ENCODE data around the gene HCFC2.

GRCh38 chr12:104059963-104060362 is 4.4 kb upstream of the HCFC2 start:
- TF ChIP-seq POLR2A (conservative IDR thresholded peaks at IDR 0.05) (no peak), RAD21 (CRISPR knock-in tag; conservative IDR thresholded peaks at IDR 0.05 in 1 of 2, IDR thresholded peaks at IDR 0.05 in 1 of 2) (no peak), ZNF609 (CRISPR knock-in tag; IDR thresholded peaks at IDR 0.05; ENCODE audit: borderline replicate concordance) (no peak), FOS (IDR thresholded peaks at IDR 0.05; ENCODE audit: extremely low read depth, insufficient read length) (no peak), CUX1 (CRISPR knock-in tag; IDR thresholded peaks at IDR 0.05) (no peak), RBM17 (IDR thresholded peaks at IDR 0.05; ENCODE audit: borderline replicate concordance, low read depth, low read length) (no peak), SIN3B (IDR thresholded peaks at IDR 0.05; ENCODE audit: low read depth) (no peak), TAF1 (IDR thresholded peaks at IDR 0.05; ENCODE audit: control insufficient read depth, extremely low read depth, insufficient read depth, low read length, severe bottlenecking) (no peak), CTCF (IDR thresholded peaks at IDR 0.05 in 2 of 3, conservative IDR thresholded peaks at IDR 0.05 in 1 of 3; ENCODE audit: insufficient read depth in 2 of 3, low read depth in 1 of 3, low read length in 3 of 3) (no peak), E2F1 (CRISPR knock-in tag; IDR thresholded peaks at IDR 0.05) (no peak), PKNOX1 (IDR thresholded peaks at IDR 0.05) (no peak)
